Stimulated activated CD4-positive, alpha-beta T cell treated with anti-CD3 and anti-CD28 coated beads, Interleukin-2, amount 100 ng/mL, for 48 hours (primary cell): ENCODE results near the gene GJB1.
"Not testable (repeated sequence)": the region's sequence is repeated elsewhere in the genome, so short reads cannot be mapped to it uniquely, and the experiment has no call there.

Experiments
- DNase-seq, 2 donors: peaks; one replicate each; pipeline ENCODE4 v3.0.0-alpha.2; 2020

Gene GJB1

GRCh38 chrX:71222929-71223328 lies at the start of gene GJB1:
TSS of gene GJB1 (plus strand) at chrX:71223224. CDS start at chrX:71223708, 484 bp downstream.
- no peak for DNase-seq

GRCh38 chrX:71173440-71173839 lies 49.6 kb upstream of the GJB1 start:
- DNase-seq = no peak

GRCh38 chrX:71174795-71175194 lies 48.2 kb upstream of the GJB1 start:
- no peak for DNase-seq

- DNase-seq = no peak
Observed at GRCh38 chrX:71175531-71175930, 47.5 kb upstream of the GJB1 start.

GRCh38 chrX:71177327-71177726 lies 45.7 kb upstream of the GJB1 start:
- DNase-seq = no peak

- DNase-seq = peak; percentile 19 to 44
Observed at GRCh38 chrX:71178908-71179307, 44.1 kb upstream of the GJB1 start.

- DNase-seq = not testable (repeated sequence)
Observed at GRCh38 chrX:71180579-71181265, 42.3 kb upstream of the GJB1 start.

- peak in 1 of 2 donors; percentile 40 for DNase-seq
Observed at GRCh38 chrX:71181558-71181909, 41.5 kb upstream of the GJB1 start.

GRCh38 chrX:71181910-71182799 lies 40.9 kb upstream of the GJB1 start:
- peak; percentile 63 to 69 for DNase-seq

GRCh38 chrX:71182871-71183270 lies 40.2 kb upstream of the GJB1 start:
- DNase-seq = no peak

GRCh38 chrX:71183341-71183740 lies 39.7 kb upstream of the GJB1 start:
- DNase-seq = no peak

- no peak for DNase-seq
Observed at GRCh38 chrX:71184092-71184491, 38.9 kb upstream of the GJB1 start.

- DNase-seq = no peak
Observed at GRCh38 chrX:71184803-71185495, 38.1 kb upstream of the GJB1 start.

- DNase-seq = no peak
Observed at GRCh38 chrX:71191248-71191647, 31.8 kb upstream of the GJB1 start.

GRCh38 chrX:71195964-71196649 lies 26.9 kb upstream of the GJB1 start:
- DNase-seq = no peak

- DNase-seq = no peak
Observed at GRCh38 chrX:71198066-71198465, 25.0 kb upstream of the GJB1 start.

GRCh38 chrX:71199252-71200008 lies 23.6 kb upstream of the GJB1 start:
- DNase-seq = no peak

GRCh38 chrX:71210816-71211215 lies 12.2 kb upstream of the GJB1 start:
- DNase-seq = no peak

- no peak for DNase-seq
Observed at GRCh38 chrX:71212536-71212935, 10.5 kb upstream of the GJB1 start.

GRCh38 chrX:71214152-71214551 lies 8.9 kb upstream of the GJB1 start:
- no peak for DNase-seq

GRCh38 chrX:71214604-71215337 lies 8.3 kb upstream of the GJB1 start:
- DNase-seq = no peak
